ENCODE data around the gene DENND1A.

DNA sequence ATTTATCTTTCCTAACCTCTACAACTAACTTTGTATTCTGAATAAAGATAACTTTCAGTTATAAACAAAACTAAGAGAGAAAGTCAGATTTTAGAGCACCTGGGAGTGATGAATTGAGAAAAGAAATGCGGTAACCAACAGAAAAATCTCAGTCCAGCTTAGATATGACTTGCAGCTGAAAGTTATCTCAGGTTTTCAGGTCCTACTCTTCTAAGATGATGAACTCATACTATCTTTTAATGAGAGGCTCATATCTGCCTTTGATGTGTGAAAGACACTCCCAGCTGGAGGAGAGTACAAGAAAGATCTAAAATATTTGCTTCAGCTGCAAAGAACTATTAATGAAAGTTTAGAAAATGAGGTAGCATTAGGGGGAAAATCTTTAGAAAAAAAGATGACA, 190.5 kb downstream of the DENND1A start:
- TF ChIP-seq, protein P1, sequence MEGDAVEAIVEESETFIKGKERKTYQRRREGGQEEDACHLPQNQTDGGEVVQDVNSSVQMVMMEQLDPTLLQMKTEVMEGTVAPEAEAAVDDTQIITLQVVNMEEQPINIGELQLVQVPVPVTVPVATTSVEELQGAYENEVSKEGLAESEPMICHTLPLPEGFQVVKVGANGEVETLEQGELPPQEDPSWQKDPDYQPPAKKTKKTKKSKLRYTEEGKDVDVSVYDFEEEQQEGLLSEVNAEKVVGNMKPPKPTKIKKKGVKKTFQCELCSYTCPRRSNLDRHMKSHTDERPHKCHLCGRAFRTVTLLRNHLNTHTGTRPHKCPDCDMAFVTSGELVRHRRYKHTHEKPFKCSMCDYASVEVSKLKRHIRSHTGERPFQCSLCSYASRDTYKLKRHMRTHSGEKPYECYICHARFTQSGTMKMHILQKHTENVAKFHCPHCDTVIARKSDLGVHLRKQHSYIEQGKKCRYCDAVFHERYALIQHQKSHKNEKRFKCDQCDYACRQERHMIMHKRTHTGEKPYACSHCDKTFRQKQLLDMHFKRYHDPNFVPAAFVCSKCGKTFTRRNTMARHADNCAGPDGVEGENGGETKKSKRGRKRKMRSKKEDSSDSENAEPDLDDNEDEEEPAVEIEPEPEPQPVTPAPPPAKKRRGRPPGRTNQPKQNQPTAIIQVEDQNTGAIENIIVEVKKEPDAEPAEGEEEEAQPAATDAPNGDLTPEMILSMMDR (conservative IDR thresholded peaks at IDR 0.05; ENCODE audit: low read depth, low read length), result no peak
- no peak for TF ChIP-seq EZH2 (IDR thresholded peaks at IDR 0.05; ENCODE audit: low read length, unreplicated experiment)
- TF ChIP-seq EZH2phosphoT487 (IDR thresholded peaks at IDR 0.05; ENCODE audit: borderline replicate concordance, low read length), result no peak

Measured in PC-3 (cell line).